HepG2 (cell line): ENCODE results near the gene OR2F1.

ENCODE experiments used
- ARID3A ChIP-seq: IDR thresholded peaks from 2 replicates; pipeline ENCODE4 v1.6.1; 2012; ENCODE audit warnings: low read depth, low read length, improper control_type of control experiment
- CCAR2 ChIP-seq: fragments of 200-400 bp; formaldehyde crosslinking; optimal IDR thresholded peaks from 2 replicates; pipeline ENCODE3; 2018; ENCODE audit warnings: low read depth, mild to moderate bottlenecking, low read length, moderate library complexity
- KAT7 ChIP-seq: IDR thresholded peaks from 2 replicates; pipeline ENCODE4 v1.6.1; 2018; ENCODE audit warnings: borderline replicate concordance, missing compliant biosample characterization
- NR1H2 ChIP-seq: sonication (generic); formaldehyde crosslinking; IDR thresholded peaks from 2 replicates; pipeline ENCODE4 v1.8.1; 2022; ENCODE audit warnings: low read depth, missing genetic modification reagents, borderline replicate concordance
- SMAD1 ChIP-seq: sonication (generic); formaldehyde crosslinking; IDR thresholded peaks from 2 replicates; pipeline ENCODE4 v1.4.0; 2020; ENCODE audit warnings: missing genetic modification reagents, low read depth, mild to moderate bottlenecking, borderline replicate concordance
- ZNF609 ChIP-seq: sonication (generic); formaldehyde crosslinking; IDR thresholded peaks from 2 replicates; pipeline ENCODE4 v1.4.0; 2020; ENCODE audit warnings: mild to moderate bottlenecking, missing genetic modification reagents, borderline replicate concordance
- TF ChIP-seq, protein P1 (sequence below): fragments of 450-650 bp; IDR thresholded peaks from 2 replicates; pipeline ENCODE4 v1.6.1; 2017; ENCODE audit warnings: mild to moderate bottlenecking

- TF ChIP-seq ZNF609 (CRISPR knock-in tag) (no peak), KAT7 (CRISPR knock-in tag) (no peak), NR1H2 (CRISPR knock-in tag) (no peak), ARID3A (no peak), SMAD1 (CRISPR knock-in tag) (no peak), CCAR2 (no peak)
- TF ChIP-seq, protein P1, sequence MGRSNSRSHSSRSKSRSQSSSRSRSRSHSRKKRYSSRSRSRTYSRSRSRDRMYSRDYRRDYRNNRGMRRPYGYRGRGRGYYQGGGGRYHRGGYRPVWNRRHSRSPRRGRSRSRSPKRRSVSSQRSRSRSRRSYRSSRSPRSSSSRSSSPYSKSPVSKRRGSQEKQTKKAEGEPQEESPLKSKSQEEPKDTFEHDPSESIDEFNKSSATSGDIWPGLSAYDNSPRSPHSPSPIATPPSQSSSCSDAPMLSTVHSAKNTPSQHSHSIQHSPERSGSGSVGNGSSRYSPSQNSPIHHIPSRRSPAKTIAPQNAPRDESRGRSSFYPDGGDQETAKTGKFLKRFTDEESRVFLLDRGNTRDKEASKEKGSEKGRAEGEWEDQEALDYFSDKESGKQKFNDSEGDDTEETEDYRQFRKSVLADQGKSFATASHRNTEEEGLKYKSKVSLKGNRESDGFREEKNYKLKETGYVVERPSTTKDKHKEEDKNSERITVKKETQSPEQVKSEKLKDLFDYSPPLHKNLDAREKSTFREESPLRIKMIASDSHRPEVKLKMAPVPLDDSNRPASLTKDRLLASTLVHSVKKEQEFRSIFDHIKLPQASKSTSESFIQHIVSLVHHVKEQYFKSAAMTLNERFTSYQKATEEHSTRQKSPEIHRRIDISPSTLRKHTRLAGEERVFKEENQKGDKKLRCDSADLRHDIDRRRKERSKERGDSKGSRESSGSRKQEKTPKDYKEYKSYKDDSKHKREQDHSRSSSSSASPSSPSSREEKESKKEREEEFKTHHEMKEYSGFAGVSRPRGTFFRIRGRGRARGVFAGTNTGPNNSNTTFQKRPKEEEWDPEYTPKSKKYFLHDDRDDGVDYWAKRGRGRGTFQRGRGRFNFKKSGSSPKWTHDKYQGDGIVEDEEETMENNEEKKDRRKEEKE: no peak
These were observed 22.9 kb upstream of the OR2F1 start for GRCh38 chr7:143931739-143932138.
